ENCODE measurements around the gene FRMD4A. TPM values are rescaled to one million over a fixed set of nuclear protein-coding genes. Genes with fewer than 3 reads are reported as not detected.
"Not testable (repeated sequence)": the region's sequence is repeated elsewhere in the genome, so short reads cannot be mapped to it uniquely, and the experiment has no call there.

The FRMD4A gene
- total and polyA plus RNA-seq, 12 donors, result 9.1 to 29.6 (median 14.6) TPM

DNA sequence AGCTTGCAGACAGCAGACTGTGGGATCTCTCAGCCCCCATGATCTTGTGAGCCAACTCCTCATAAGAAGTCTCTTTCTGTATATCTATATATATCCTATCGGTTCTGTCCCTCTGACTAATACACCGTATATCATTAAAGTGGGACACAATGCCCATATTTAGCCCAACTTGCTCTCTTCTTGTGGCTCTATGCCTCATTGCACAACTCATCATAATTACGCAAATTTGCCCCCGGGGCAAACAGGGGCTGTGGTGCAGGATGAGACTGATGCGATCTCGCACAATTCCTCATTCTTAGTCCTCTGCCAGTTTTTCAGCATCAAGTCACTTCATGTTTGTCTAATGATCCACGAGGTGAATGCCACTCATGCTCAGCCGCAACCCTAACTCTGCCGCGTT is 560.8 kb downstream of the FRMD4A start:
- DNase-seq, result no peak
- H3K9me3 ChIP-seq (replicated peaks in 1 of 3), result no peaks in the 10 kb centered on the region
- H3K36me3 ChIP-seq (replicated peaks in 1 of 2), result no peaks in the 10 kb centered on the region
- WGBS, 4 donors, result 77 to 86% (median 82%) methylated on average over 10 of the region's 10 CpGs
- intact Hi-C loops (cut with DNase I), result loop anchor here in 1 of 2 donors (10.0 kb wide), 1 partner anchor 405 kb away; no protein-coding TSS in a partner anchor
- no peaks in the 10 kb centered on the region for H3K4me1 ChIP-seq (replicated peaks in 1 of 2)
- H3K4me3 ChIP-seq, result no peak overlapping the region
- no peaks in the 10 kb centered on the region for H3K27me3 ChIP-seq
- no peak overlapping the region for H3K27ac ChIP-seq
- no peak for TF ChIP-seq POLR2A (IDR thresholded peaks at IDR 0.05)
- TF ChIP-seq, protein P1, sequence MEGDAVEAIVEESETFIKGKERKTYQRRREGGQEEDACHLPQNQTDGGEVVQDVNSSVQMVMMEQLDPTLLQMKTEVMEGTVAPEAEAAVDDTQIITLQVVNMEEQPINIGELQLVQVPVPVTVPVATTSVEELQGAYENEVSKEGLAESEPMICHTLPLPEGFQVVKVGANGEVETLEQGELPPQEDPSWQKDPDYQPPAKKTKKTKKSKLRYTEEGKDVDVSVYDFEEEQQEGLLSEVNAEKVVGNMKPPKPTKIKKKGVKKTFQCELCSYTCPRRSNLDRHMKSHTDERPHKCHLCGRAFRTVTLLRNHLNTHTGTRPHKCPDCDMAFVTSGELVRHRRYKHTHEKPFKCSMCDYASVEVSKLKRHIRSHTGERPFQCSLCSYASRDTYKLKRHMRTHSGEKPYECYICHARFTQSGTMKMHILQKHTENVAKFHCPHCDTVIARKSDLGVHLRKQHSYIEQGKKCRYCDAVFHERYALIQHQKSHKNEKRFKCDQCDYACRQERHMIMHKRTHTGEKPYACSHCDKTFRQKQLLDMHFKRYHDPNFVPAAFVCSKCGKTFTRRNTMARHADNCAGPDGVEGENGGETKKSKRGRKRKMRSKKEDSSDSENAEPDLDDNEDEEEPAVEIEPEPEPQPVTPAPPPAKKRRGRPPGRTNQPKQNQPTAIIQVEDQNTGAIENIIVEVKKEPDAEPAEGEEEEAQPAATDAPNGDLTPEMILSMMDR (IDR thresholded peaks at IDR 0.05), result no peak

DNA sequence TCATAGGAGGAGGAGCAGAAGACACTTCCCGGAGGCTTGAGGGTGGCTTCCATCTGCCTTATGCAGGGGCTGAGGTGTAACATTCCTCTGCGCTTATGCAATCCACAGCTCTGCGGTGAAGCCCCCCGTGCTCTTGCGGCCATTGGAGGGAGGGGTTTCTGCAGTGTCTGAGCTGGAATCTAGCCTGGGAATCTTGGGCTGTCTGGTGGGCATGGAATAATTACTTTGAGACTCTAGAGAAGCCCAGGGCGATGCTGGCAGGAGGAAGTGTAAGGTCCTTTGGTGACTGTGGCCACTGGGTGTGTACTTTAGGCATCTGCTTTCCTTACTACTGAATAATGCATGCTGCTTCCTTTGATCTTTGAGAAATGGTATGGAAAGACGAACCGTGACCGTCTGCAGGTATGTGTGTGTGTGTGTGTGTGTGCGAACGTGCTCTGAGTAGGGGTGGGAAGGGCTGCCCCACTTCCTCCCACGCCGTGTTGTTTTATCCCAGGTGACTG is 563.0 kb downstream of the FRMD4A start:
- DNase-seq, result no peak
- Histone ChIP-seq H3K9me3 (replicated peaks in 1 of 3) (no peaks in the 10 kb centered on the region), H3K4me3 (no peak overlapping the region), H3K27me3 (no peaks in the 10 kb centered on the region), H3K36me3 (replicated peaks in 1 of 2) (no peaks in the 10 kb centered on the region), H3K4me1 (replicated peaks in 1 of 2) (no peaks in the 10 kb centered on the region), H3K27ac (no peak overlapping the region)
- 52 to 60% (median 59%) methylated on average over 12 to 13 of the region's 13 CpGs for WGBS, 4 donors
- intact Hi-C loops (cut with DNase I), result no loop called here
- TF ChIP-seq, protein P1 (IDR thresholded peaks at IDR 0.05), result no peak
- TF ChIP-seq POLR2A (IDR thresholded peaks at IDR 0.05), result no peak

DNA sequence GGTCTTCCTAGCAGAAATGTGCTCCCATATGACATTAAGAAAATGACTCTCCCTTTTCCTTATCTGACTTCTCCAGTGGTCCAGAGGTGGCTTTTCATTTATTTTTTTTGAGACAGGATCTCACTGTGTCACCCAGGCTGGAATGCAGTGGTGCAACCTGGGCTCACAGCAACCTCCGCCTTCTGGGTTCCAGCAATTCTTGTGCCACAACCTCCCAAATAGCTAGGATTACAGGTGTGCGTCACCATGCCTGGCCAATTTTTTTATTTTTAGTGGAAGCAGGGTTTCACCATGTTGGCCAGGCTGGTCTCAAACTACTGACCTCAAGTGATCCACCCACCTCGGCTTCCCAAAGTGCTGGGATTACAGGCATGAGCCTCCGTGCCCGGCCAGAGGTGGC is 563.6 kb downstream of the FRMD4A start:
- H3K9me3 ChIP-seq (replicated peaks in 1 of 3); H3K27ac ChIP-seq; H3K36me3 ChIP-seq (replicated peaks in 1 of 2); DNase-seq; H3K27me3 ChIP-seq; H3K4me3 ChIP-seq; H3K4me1 ChIP-seq (replicated peaks in 1 of 2); intact Hi-C loops (cut with DNase I): not testable (repeated sequence)
- WGBS, 4 donors, result 68 to 92% (median 85%) methylated on average over 5 of the region's 5 CpGs

DNA sequence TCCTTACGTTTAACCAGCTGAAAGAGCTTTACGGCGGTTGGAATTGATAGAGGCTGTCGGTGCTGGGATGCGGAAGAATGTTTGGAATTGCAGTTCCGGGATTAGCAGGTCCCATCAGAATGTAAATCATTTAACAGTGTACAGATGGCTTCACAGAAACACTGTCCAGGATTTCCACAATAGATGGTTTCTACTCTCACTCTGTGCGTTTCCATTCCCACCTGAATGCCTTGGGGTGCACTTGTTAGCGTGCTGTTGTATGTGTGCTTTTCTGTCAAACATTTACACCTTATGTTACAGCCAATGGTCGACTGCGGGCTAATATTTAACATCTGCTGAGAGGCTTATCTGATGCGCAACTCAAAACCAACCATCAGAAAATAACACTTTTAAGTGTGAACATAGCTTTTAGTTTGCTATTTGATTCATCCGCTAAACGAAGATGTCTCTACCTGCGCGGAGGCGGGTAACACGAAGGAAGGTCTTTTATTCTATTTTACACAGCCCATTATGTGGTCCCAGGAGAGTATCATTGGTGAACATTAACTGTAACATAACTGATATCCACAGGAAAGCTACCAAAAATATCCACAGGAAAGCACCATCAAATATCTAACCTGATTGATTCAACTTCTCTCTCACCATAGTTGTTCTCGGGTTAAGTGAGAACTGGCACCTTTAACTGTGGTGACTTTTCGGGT is 564.9 kb downstream of the FRMD4A start:
- no peak for TF ChIP-seq POLR2A (IDR thresholded peaks at IDR 0.05)
- TF ChIP-seq, protein P1 (IDR thresholded peaks at IDR 0.05), result no peak
- Histone ChIP-seq H3K27me3 (no peaks in the 10 kb centered on the region), H3K36me3 (replicated peaks in 1 of 2) (no peaks in the 10 kb centered on the region), H3K27ac (no peak overlapping the region), H3K4me3 (no peak overlapping the region), H3K9me3 (replicated peaks in 1 of 3) (no peaks in the 10 kb centered on the region), H3K4me1 (replicated peaks in 1 of 2) (no peaks in the 10 kb centered on the region)
- no peak for DNase-seq
- 77 to 82% (median 79%) methylated on average over 19 of the region's 19 CpGs for WGBS, 4 donors
- intact Hi-C loops (cut with DNase I), result no loop called here
